ENCODE results near the gene HOXD8.

HOXD8 gene

DNA sequence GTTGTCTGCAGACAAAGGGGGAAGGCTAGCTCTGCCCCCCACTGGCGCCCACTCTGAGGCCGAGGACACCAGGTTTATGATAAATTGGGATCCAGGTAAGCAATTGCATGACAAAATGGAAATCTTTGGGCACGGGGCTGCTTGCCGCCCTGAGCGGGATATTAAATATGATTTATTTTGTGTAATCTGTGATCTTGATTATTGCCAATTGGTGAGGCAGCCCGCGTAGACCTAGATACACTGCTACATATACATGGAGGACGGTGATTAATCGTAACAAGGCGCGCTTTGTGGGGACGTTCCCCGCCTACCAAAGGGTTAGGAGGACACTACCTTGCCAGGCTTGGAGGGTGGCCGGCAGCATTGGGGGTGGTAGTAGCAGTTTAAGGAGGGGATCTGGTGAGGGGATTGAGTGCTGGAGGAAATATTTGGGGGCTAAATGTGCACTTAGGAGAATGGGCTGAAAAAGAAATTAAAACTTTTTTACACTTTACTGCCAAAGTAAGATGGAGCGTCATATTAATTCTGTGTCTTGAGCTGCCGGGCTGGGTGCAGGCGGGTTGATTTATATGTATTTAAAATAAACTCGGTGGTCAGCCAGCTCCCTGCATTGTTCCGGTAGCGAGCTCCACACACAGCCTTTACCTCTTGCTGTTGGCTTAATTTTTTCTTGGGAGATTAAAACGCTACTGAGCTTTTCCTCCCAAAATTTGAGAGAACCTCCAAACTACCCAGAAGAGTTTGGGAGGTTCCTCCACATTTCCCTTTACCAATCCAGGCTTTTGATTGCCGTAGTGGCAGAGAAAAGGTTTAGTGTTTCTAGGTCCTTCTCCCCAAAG is 31.7 kb downstream of the HOXD8 start:
- no peak for DNase-seq

- no peak for DNase-seq
Observed at GRCh38 chr2:176161825-176162626, 32.5 kb downstream of the HOXD8 start.

GRCh38 chr2:176162911-176163671 is 33.6 kb downstream of the HOXD8 start:
- DNase-seq: no peak

GRCh38 chr2:176163672-176164056 is 34.2 kb downstream of the HOXD8 start:
- DNase-seq: no peak

DNA sequence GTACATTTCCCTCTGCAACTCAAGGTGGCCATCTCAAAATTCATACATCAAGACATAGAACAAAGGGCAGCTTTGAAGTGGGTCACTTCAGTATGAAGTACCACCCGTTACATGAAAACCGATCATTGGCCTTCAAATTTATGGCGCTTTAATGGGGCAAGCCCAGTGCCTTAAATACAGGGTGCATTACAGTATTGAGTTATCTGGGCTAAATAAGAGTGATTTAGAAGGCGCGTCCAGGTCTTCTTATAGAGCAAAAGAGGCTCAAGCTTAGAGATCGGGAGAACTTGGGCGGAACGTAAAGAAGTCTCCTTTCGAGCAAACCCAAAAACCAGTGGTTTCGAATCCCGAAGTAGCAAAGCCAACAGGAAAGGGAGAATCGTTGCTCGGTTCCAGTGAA is 34.7 kb downstream of the HOXD8 start:
- DNase-seq: no peak

- DNase-seq: no peak
Observed at GRCh38 chr2:176164611-176165369, 35.3 kb downstream of the HOXD8 start.

DNA sequence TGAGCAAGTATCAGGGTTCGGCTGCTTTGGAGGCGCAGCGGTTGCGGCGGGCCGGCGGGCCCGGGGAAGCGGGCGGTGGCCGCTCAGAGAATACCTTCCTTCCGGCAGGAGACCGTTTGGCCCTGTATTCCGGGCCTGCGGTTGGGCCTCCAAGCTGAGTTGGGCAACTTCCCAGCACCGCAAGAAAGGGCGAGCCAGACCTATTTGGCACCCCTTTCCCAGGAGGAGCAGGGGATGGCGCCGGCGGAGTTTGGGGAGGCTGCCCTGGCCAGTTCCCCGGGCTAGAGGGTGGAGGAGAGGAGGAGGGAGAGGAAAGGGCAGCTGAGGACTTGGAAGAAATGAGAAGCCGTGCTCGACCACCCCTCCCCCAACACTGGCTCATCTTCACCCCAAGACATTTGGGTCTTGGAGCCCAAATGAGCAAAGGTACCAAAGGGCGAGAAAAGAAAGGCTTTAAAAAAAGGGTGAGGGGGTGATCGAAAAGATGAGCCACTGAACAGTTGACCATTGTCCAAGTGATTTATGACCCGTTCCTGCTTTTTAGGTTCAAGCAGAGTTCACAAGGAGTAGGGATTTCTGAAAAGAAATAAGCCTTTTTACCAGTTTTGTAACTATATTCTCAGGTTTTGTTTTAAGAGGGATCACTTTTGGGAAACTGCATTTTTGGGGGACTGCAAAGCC is 36.0 kb downstream of the HOXD8 start:
- DNase-seq: no peak

DNA sequence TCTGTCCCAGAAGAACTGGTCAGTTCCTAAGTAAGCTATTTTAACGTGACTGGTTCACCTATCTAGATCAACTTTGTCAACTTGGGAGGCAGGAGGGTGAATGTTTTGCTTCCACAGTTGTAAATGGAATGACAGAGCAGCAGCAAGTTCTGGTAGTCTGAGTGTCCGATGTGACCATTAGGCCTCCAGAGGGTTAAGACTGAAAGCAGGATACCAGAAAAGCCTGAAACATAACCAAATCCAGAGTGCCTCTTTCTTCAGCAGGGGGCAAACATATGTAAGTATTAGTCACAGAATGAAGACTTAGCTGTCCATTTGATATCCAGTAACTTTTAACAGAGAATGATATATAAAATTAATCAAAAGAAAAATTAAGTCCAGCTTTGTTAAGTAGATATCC is 36.8 kb downstream of the HOXD8 start:
- no peak for DNase-seq

- DNase-seq: no peak
Observed at GRCh38 chr2:176167398-176167797, 37.9 kb downstream of the HOXD8 start.

GRCh38 chr2:176169181-176169580 is 39.7 kb downstream of the HOXD8 start:
- no peak for DNase-seq

DNA sequence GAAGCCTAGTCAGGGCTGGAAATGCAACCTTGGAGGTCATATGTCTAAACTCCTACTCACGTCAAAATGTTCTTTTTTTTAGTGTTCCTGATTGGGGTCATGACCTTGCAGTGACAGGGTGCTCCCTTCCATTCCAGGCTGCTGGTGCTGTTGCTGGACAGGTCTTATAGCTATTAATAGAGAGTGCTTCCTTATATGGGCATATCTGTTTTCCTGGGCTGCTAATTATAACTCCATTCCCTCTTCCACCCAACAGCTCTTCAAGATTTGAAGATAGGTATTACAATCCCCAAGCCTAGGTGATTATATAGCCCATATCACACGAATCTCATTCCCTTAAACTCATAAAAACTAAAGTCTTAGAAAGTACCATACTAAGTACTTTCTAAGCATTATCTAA is 40.2 kb downstream of the HOXD8 start:
- DNase-seq: no peak

DNA sequence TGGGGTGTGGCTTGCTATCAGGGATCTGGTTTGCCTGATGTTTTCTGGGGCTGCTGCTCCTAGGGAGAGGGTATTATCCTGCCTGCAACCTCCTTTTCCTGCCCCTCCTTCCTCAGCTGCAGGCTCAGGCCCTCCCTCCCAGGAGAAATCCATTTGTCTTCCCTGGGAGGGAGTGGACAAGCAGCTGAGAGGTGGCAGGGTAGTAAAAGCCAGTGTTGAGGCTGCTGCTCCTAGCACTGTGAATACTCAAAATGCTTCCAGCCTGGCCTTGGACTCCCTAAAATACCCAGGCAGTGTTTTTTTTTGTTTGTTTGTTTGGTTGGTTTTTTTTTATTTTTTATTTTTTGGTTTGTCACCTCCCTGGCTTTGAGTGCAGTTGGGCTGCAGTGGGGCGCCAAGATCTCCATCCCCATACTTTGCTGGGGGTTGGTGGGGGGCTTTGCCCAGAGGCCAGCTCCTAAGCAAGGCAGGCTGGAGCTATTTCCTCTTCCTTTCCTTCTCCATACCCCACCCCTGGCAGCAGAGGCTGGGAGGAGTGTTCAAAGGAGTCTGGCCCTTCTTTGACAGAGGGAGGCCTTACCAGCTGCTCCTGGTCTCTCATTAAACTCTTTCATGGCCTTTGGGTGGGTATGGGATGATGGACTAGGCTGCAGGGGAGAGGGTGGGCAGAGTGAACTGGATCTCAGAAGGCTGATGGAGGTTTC is 41.2 kb downstream of the HOXD8 start:
- DNase-seq: no peak

DNA sequence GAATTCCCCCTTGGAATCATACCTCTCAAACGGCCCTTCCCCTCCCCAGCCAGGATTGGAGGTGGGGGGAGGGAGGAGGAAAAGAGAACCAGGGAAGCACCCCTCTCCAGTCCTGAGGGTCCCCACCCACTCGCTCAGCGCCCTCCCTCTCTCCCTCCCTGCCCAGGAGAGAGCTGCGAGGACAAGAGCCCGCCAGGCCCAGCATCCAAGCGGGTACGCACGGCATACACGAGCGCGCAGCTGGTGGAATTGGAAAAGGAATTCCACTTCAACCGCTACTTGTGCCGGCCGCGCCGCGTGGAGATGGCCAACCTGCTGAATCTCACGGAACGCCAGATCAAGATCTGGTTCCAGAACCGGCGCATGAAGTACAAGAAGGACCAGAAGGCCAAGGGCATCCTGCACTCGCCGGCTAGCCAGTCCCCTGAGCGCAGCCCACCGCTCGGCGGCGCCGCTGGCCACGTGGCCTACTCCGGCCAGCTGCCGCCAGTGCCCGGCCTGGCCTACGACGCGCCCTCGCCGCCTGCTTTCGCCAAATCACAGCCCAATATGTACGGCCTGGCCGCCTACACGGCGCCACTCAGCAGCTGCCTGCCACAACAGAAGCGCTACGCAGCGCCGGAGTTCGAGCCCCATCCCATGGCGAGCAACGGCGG is 42.0 kb downstream of the HOXD8 start:
- no peak for DNase-seq

DNA sequence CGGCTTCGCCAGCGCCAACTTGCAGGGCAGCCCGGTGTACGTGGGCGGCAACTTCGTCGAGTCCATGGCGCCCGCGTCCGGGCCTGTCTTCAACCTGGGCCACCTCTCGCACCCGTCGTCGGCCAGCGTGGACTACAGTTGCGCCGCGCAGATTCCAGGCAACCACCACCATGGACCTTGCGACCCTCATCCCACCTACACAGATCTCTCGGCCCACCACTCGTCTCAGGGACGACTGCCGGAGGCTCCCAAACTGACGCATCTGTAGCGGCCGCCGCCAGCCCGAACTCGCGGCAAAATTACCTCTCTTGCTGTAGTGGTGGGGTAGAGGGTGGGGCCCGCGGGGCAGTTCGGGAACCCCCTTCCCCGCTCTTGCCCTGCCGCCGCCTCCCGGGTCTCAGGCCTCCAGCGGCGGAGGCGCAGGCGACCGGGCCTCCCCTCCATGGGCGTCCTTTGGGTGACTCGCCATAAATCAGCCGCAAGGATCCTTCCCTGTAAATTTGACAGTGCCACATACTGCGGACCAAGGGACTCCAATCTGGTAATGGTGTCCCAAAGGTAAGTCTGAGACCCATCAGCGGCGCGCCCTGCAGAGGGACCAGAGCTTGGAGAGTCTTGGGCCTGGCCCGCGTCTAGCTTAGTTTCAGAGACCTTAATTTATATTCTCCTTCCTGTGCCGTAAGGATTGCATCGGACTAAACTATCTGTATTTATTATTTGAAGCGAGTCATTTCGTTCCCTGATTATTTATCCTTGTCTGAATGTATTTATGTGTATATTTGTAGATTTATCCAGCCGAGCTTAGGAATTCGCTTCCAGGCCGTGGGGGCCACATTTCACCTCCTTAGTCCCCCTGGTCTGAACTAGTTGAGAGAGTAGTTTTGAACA is 42.7 kb downstream of the HOXD8 start:
- DNase-seq: no peak

GRCh38 chr2:176172895-176173566 is 43.5 kb downstream of the HOXD8 start:
- no peak for DNase-seq

GRCh38 chr2:176173567-176174381 is 44.3 kb downstream of the HOXD8 start:
- no peak for DNase-seq

DNA sequence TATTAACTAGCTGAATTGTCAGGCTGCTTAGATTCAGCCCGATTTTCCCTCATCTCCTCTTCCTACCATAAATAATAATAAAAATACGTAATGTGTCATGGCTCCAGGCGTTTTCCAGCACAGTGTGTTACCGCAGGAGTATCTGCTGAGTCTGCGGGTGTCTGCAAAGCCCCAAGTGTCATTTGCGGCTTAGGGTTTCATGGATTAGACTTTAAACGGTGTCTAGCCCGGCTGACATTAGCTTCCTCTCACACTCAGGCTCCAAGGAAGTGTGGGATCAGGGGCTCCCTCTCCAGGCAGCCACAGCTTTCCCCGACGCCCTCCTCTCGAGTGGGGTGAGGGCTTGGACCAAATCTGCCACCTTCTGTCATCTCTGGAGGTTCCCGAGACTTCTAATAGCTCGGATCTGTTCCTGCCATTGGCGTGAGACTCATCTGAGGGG is 44.9 kb downstream of the HOXD8 start:
- DNase-seq: no peak

Measured in activated CD4-positive, alpha-beta T cell treated with anti-CD3 and anti-CD28 coated beads, Interleukin-2, amount 50 U/mL, for 4 hours (primary cell).